Heart left ventricle (tissue), 13 donors: ENCODE data around the gene GRHPR.

Source experiments
- CTCF ChIP-seq, 12 donors: fragments of 200-600 bp; sonication (generic) in 4 of 12; IDR thresholded peaks; one replicate each; pipeline versions ENCODE4 v1.5.0 to v1.8.0; 2018 to 2022; ENCODE audit warnings: antibody characterized with exemption in 12 of 12, mild to moderate bottlenecking in 5 of 12
- POLR2A ChIP-seq, 2 donors: fragments of 450-650 bp; IDR thresholded peaks; one replicate each; pipeline ENCODE4 v1.6.1; 2017; ENCODE audit warnings: antibody characterized with exemption in 2 of 2, mild to moderate bottlenecking in 2 of 2, moderate library complexity in 2 of 2
- donor health status: ischemic (EF 13 %, LVEDD 7.1; RV severe dilation, severe dysfunction).
- donor health status: DM: no; HTN: yes; CAD: no.
- donor health status: DM: no; HTN: no; CAD: no.
- donor health status: ischemic (EF 25% LVEDD 6.9; RV normal size, moderate dysfunction).
- donor health status: ischemic (EF 25% LVEDD 5.7; RV mildly dilated, moderate dysfunction).
- donor health status: ischemic (EF 35%, LVEDD 5.7; RV mildly dilated, moderate dysfunction).
- donor health status: nonischemic (EF 11% LVEDD 7.7; RV severe dilation, severe dysfunction).
- donor health status: DM: yes; HTN: yes; CAD: no.
- donor health status: PGD.
- donor health status: ischemic (EF 29% LVEDD 5.4; RV normal size, mild dysfunction).
- donor health status: nonischemic (EF 23%, LVEDD 6.1; RV moderate dilation, normal function).

GRCh38 chr9:37420271-37421215 is 2.0 kb upstream of the GRHPR start:
- TF ChIP-seq POLR2A (IDR thresholded peaks at IDR 0.05) (no peak), CTCF (IDR thresholded peaks at IDR 0.05) (no peak)
